Measurements from ENCODE around the gene REG1A. TPM values are rescaled to one million over a fixed set of nuclear protein-coding genes. Genes with fewer than 3 reads are reported as not detected.

The REG1A gene
- total RNA-seq, 1 donor = not detected

DNA sequence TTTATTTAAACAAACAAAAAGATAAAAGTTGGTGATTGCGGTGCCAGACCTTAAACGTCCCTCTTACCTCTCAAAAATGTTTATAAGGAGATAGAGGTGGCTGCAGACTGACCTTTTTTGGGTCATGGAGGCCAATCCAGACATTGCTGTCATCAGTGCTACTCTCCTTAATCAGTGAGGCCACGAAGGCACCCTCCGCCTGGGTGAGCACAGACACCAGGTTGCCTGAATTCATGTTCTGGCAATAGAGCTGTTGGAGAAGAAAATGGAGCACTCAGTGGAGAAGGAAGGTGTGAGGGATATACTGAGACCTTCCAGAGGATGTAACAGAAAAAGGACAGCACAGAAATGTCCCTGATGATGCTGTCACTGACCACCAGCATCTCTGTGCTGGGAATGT lies 34.0 kb upstream of the REG1A start:
- no peak for TF ChIP-seq CTCF (IDR thresholded peaks at IDR 0.05; ENCODE audit: insufficient read depth, low read length)
- DNase-seq (ENCODE audit: low read depth) = no peak
- no peak overlapping the region for H3K4me3 ChIP-seq (ENCODE audit: low read depth, low read length)

- DNase-seq (ENCODE audit: low read depth) = no peak
- no peak within 1 kb of the TSS for H3K4me3 ChIP-seq (ENCODE audit: low read depth, low read length)
- no peak for TF ChIP-seq CTCF (IDR thresholded peaks at IDR 0.05; ENCODE audit: insufficient read depth, low read length)
These were observed 32.4 kb upstream of the REG1A start, which contains the start of gene REG1B for GRCh38 chr2:79087785-79088364. Gene REG1B, minus strand, starts transcription at chr2:79087993. Its CDS starts 381 bp downstream, at chr2:79087612.

DNA sequence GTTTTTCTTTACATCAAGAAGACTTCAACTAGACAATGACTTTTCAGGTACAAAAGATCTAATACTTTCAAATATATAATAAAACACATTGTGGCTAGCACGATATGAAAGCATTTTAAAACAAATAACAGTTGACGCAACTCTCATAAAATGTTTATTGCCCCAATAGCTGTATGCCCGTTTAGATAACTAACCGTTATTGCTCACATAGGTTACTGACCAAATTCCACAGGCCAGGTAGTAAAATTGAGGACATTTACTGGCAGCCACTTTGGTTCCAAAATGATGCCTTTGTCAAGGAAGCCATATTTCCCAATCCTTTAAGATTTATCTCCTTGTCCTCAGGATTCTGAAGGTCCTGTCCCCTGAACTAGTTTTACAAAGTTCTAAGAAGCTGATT lies 29.6 kb upstream of the REG1A start:
- no peak for DNase-seq (ENCODE audit: low read depth)
- TF ChIP-seq CTCF (IDR thresholded peaks at IDR 0.05; ENCODE audit: insufficient read depth, low read length) = no peak
- H3K4me3 ChIP-seq (ENCODE audit: low read depth, low read length) = no peak overlapping the region

- no peak for DNase-seq (ENCODE audit: low read depth)
- TF ChIP-seq CTCF (IDR thresholded peaks at IDR 0.05; ENCODE audit: insufficient read depth, low read length) = no peak
- H3K4me3 ChIP-seq (ENCODE audit: low read depth, low read length) = no peak overlapping the region
These were observed 22.4 kb upstream of the REG1A start for GRCh38 chr2:79097843-79098242.

GRCh38 chr2:79099140-79099686 lies 21.1 kb upstream of the REG1A start:
- H3K4me3 ChIP-seq (ENCODE audit: low read depth, low read length) = no peak overlapping the region
- no peak for TF ChIP-seq CTCF (IDR thresholded peaks at IDR 0.05; ENCODE audit: insufficient read depth, low read length)
- DNase-seq (ENCODE audit: low read depth) = no peak

DNA sequence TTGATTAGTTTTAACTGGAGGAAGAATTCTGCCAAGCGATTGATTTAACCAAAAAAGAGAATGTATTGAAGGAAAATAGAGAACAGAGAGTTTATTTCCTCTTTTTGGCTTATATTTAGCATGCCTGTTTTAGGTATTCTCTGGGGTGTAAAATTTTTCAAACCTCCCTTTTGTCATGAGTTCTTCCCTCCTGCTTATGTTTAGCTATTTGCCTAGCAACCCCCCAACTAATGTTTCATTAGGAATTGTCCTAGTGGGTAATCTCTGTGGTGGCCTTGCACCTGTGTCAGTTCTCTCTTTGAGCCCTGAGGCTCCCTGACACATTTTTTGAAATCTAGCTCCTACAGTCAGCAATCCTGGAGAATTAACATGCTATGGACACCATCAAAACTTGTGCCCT lies 20.0 kb upstream of the REG1A start:
- no peak overlapping the region for H3K4me3 ChIP-seq (ENCODE audit: low read depth, low read length)
- no peak for DNase-seq (ENCODE audit: low read depth)
- TF ChIP-seq CTCF (IDR thresholded peaks at IDR 0.05; ENCODE audit: insufficient read depth, low read length) = no peak

DNA sequence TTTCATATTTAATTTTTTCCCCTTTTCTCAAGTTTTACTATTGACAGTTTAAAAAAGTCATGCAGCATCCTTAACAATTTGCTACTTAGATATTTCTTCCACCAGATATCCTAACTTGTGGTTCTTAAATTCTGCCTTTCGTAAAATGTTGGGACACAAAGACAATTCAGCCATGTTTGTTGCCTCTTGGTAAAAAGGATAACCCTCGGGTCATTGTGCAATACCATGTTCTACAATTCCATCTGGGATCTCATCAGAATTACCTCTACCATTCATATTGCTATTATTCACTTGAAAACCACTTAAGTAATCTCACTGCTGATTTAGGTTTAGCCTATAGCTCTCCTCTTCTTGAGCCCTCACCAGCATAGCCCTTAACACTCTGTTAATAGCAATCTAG lies 19.3 kb upstream of the REG1A start:
- DNase-seq (ENCODE audit: low read depth) = no peak
- H3K4me3 ChIP-seq (ENCODE audit: low read depth, low read length) = no peak overlapping the region
- TF ChIP-seq CTCF (IDR thresholded peaks at IDR 0.05; ENCODE audit: insufficient read depth, low read length) = no peak

All from fibroblast of the aortic adventitia (primary cell).